H1 (cell line): Measurements from ENCODE around the gene IFRD1. TPM values are rescaled to one million over a fixed set of nuclear protein-coding genes. Genes with fewer than 3 reads are reported as not detected.

ENCODE experiments used
- CTCF ChIA-PET: fragments of 300-600 bp; sonication (Branson Sonifier 250); formaldehyde crosslinking; loops from one replicate; lab custom pipeline; 2021; ENCODE audit not compliant: partially characterized antibody; lab: Charles Lee
- POLR2A ChIA-PET: fragments of 300-600 bp; sonication (Branson Sonifier 250); formaldehyde crosslinking; loops from one replicate; lab custom pipeline; 2021; ENCODE audit warnings: inconsistent platforms; ENCODE audit not compliant: partially characterized antibody; lab: Charles Lee
- DNase-seq, 2 experiments: peaks; one replicate each; pipeline versions ENCODE4 v3.0.0 to v3.0.0-alpha.2; 2010 to 2022; ENCODE audit warnings: low spot score in 2 of 2, low read depth in 1 of 2, mixed read lengths in 1 of 2
- FAIRE-seq: peaks from 2 replicates; lab custom pipeline; 2011; peaks lifted over from hg19 to GRCh38; lab: Jason Lieb, UNC
- H2AFZ ChIP-seq: 2 replicates; pipeline ENCODE4 v1.8.1; 2012; ENCODE audit warnings: low read length, inconsistent platforms
- H2AK5ac ChIP-seq: 2 replicates; pipeline ENCODE4 v1.6.1; 2013; ENCODE audit warnings: low read depth, low read length
- H2BK120ac ChIP-seq: replicated peaks from 2 replicates; pipeline ENCODE3; 2013; ENCODE audit warnings: low read depth, low read length, inconsistent platforms
- H2BK12ac ChIP-seq: 2 replicates; pipeline ENCODE4 v1.6.1; 2013; ENCODE audit warnings: low read depth, low read length
- H2BK15ac ChIP-seq: 2 replicates; pipeline ENCODE4 v1.6.1; 2013; ENCODE audit warnings: low read length
- H2BK20ac ChIP-seq: 2 replicates; pipeline ENCODE4 v1.6.1; 2013; ENCODE audit warnings: low read length
- H2BK5ac ChIP-seq: 2 replicates; pipeline ENCODE4 v1.6.1; 2013; ENCODE audit warnings: low read depth, low read length
- H3K14ac ChIP-seq: 2 replicates; pipeline ENCODE4 v1.6.1; 2013; ENCODE audit warnings: inconsistent platforms; ENCODE audit not compliant: insufficient read length
- H3K18ac ChIP-seq: 2 replicates; pipeline ENCODE4 v1.6.1; 2013; ENCODE audit warnings: low read length; ENCODE audit errors: extremely low read depth
- H3K23ac ChIP-seq: 2 replicates; pipeline ENCODE4 v1.6.1; 2013; ENCODE audit warnings: inconsistent platforms; ENCODE audit not compliant: insufficient read length
- H3K23me2 ChIP-seq: 2 replicates; pipeline ENCODE4 v1.6.1; 2013; ENCODE audit warnings: low read depth, low read length
- H3K27ac ChIP-seq: 2 replicates; pipeline ENCODE4 v1.6.1; 2011; ENCODE audit warnings: low read depth, low read length, inconsistent platforms
- H3K27me3 ChIP-seq, 4 experiments: replicated peaks in 1 of 4; 1 replicate in 1 of 4; 2 replicates in 3 of 4; pipeline versions ENCODE4 v1.6.1 to v1.8.1; 2011 to 2013; ENCODE audit warnings: low read length in 3 of 4, mild to moderate bottlenecking in 3 of 4, inconsistent platforms in 2 of 4, mixed read lengths in 2 of 4, moderate library complexity in 1 of 4; ENCODE audit not compliant: control insufficient read depth in 3 of 4, insufficient read depth in 3 of 4; ENCODE audit errors: extremely low read depth in 1 of 4
- H3K36me3 ChIP-seq, 4 experiments: 2 replicates each; pipeline versions ENCODE4 v1.6.1 to v1.8.1; 2011 to 2013; ENCODE audit warnings: mild to moderate bottlenecking in 4 of 4, low read length in 3 of 4, moderate library complexity in 2 of 4, control low read depth in 1 of 4, inconsistent platforms in 1 of 4; ENCODE audit not compliant: insufficient read depth in 4 of 4, control insufficient read depth in 2 of 4
- H3K4ac ChIP-seq: replicated peaks from 2 replicates; pipeline ENCODE3; 2013; ENCODE audit warnings: low read length, low read depth, mixed read lengths, inconsistent platforms; ENCODE audit not compliant: insufficient read length
- H3K4me1 ChIP-seq, 4 experiments: replicated peaks in 1 of 4; 1 replicate in 1 of 4; 2 replicates in 3 of 4; pipeline versions ENCODE4 v1.6.1 to v1.8.1; 2011 to 2013; ENCODE audit warnings: low read length in 3 of 4, inconsistent platforms in 2 of 4, mixed read lengths in 1 of 4; ENCODE audit not compliant: insufficient read depth in 4 of 4, control insufficient read depth in 3 of 4
- H3K4me2 ChIP-seq, 2 experiments: 2 replicates each; pipeline versions ENCODE4 v1.6.1 to v1.8.1; 2011 to 2013; ENCODE audit warnings: low read depth in 2 of 2, low read length in 2 of 2, control low read depth in 1 of 2, inconsistent platforms in 1 of 2, mild to moderate bottlenecking in 1 of 2; ENCODE audit not compliant: insufficient read depth in 1 of 2
- H3K4me3 ChIP-seq, 4 experiments: fragments of 200-600, 300-600 bp in 1 of 4; sonication (generic), shearing (Covaris generic), sonication (Bioruptor Twin) in 1 of 4; 2 replicates each; pipeline versions ENCODE4 v1.5.1 to v1.8.1; 2011 to 2016; ENCODE audit warnings: low read length in 4 of 4, low read depth in 3 of 4, control low read depth in 2 of 4, inconsistent platforms in 2 of 4, mild to moderate bottlenecking in 2 of 4, mixed read lengths in 1 of 4, moderate library complexity in 1 of 4; ENCODE audit not compliant: insufficient read depth in 2 of 4; ENCODE audit errors: extremely low read depth in 1 of 4
- H3K56ac ChIP-seq: replicated peaks from 2 replicates; pipeline ENCODE3; 2013; ENCODE audit warnings: low read depth, mild to moderate bottlenecking, mixed read lengths, low read length, inconsistent platforms; ENCODE audit not compliant: insufficient read length
- H3K79me1 ChIP-seq: 2 replicates; pipeline ENCODE4 v1.6.1; 2013; ENCODE audit warnings: low read depth, low read length, control low read depth
- H3K79me2 ChIP-seq, 2 experiments: 2 replicates each; pipeline versions ENCODE4 v1.6.1 to v1.8.1; 2012 to 2013; ENCODE audit warnings: low read length in 2 of 2, mild to moderate bottlenecking in 2 of 2, inconsistent platforms in 1 of 2; ENCODE audit not compliant: insufficient read depth in 2 of 2, control insufficient read depth in 1 of 2
- H3K9ac ChIP-seq, 4 experiments: replicated peaks in 1 of 4; 1 replicate in 1 of 4; 2 replicates in 3 of 4; pipeline versions ENCODE4 v1.6.1 to v1.8.1; 2011 to 2013; ENCODE audit warnings: low read depth in 3 of 4, low read length in 3 of 4, control low read depth in 2 of 4, mild to moderate bottlenecking in 2 of 4, moderate library complexity in 2 of 4, inconsistent platforms in 1 of 4; ENCODE audit errors: extremely low read depth in 1 of 4
- H3K9me3 ChIP-seq, 2 experiments: 2 replicates each; pipeline versions ENCODE4 v1.6.1 to v1.8.1; 2012 to 2013; ENCODE audit warnings: mild to moderate bottlenecking in 2 of 2, moderate library complexity in 2 of 2, control low read depth in 1 of 2, inconsistent platforms in 1 of 2, low read depth in 1 of 2, low read length in 1 of 2, mixed read lengths in 1 of 2; ENCODE audit not compliant: insufficient read depth in 2 of 2
- H4K20me1 ChIP-seq, 2 experiments: replicated peaks in 1 of 2; 2 replicates each; pipeline versions ENCODE3 to v1.8.1; 2011 to 2013; ENCODE audit warnings: inconsistent platforms in 2 of 2, low read length in 2 of 2, mild to moderate bottlenecking in 1 of 2; ENCODE audit not compliant: insufficient read depth in 2 of 2, control insufficient read depth in 1 of 2
- H4K5ac ChIP-seq: 2 replicates; pipeline ENCODE4 v1.6.1; 2013; ENCODE audit warnings: low read length, low read depth, mixed read lengths, inconsistent platforms; ENCODE audit not compliant: insufficient read length
- H4K8ac ChIP-seq: 2 replicates; pipeline ENCODE4 v1.8.0; 2013; ENCODE audit warnings: mild to moderate bottlenecking, moderate library complexity, low read length, inconsistent platforms; ENCODE audit not compliant: insufficient read depth; ENCODE audit errors: extremely low read depth
- H4K91ac ChIP-seq: replicated peaks from 2 replicates; pipeline ENCODE3; 2013; ENCODE audit warnings: low read length, mixed read lengths, inconsistent platforms; ENCODE audit not compliant: insufficient read length
- CBX8 ChIP-seq: fragments of 300-800, 300-1000 bp; sonication (generic); IDR thresholded peaks from 2 replicates; pipeline ENCODE4 v1.7.1; 2016; ENCODE audit warnings: low read depth, low read length, borderline replicate concordance
- CREB1 ChIP-seq: IDR thresholded peaks from 2 replicates; pipeline ENCODE4 v1.6.1; 2012; ENCODE audit warnings: inconsistent platforms
- JUND ChIP-seq: IDR thresholded peaks from 2 replicates; pipeline ENCODE4 v1.6.1; 2011; ENCODE audit warnings: mild to moderate bottlenecking, improper control_type of control experiment, low read length
- MAFK ChIP-seq: IDR thresholded peaks from 2 replicates; pipeline ENCODE4 v1.6.1; 2012; ENCODE audit warnings: low read depth, mild to moderate bottlenecking, improper control_type of control experiment, low read length
- POLR2A ChIP-seq, 2 experiments: IDR thresholded peaks; 1 replicate in 1 of 2; 2 replicates in 1 of 2; pipeline ENCODE4 v1.6.1; 2011; ENCODE audit warnings: low read depth in 2 of 2, low read length in 2 of 2, mild to moderate bottlenecking in 2 of 2; ENCODE audit errors: control extremely low read depth in 1 of 2
- POU5F1 ChIP-seq: IDR thresholded peaks from 2 replicates; pipeline ENCODE4 v1.6.1; 2011; ENCODE audit warnings: low read depth, mild to moderate bottlenecking, low read length, moderate library complexity
- RBBP5 ChIP-seq: IDR thresholded peaks from 2 replicates; pipeline ENCODE4 v1.7.1; 2012; ENCODE audit warnings: low read depth, mild to moderate bottlenecking, inconsistent platforms, low read length, moderate library complexity, borderline replicate concordance
- RNF2 ChIP-seq: fragments of 200-900, 300-1000 bp; sonication (generic); IDR thresholded peaks from 2 replicates; pipeline ENCODE4 v1.7.1; 2016; ENCODE audit warnings: borderline replicate concordance, low read depth, mild to moderate bottlenecking, antibody characterized with exemption, low read length; ENCODE audit not compliant: poor library complexity, severe bottlenecking; ENCODE audit errors: missing control alignments
- SAP30 ChIP-seq: fragments of 300-600 bp; sonication (generic); IDR thresholded peaks from 2 replicates; pipeline ENCODE4 v1.7.1; 2012; ENCODE audit warnings: low read length, moderate library complexity, mild to moderate bottlenecking, inconsistent platforms; ENCODE audit not compliant: insufficient read depth, insufficient replicate concordance
- SIRT6 ChIP-seq: IDR thresholded peaks from one replicate; pipeline ENCODE4 v1.7.1; 2012; ENCODE audit warnings: low read length, inconsistent platforms
- WGBS, 2 experiments: shearing (Covaris generic) in 1 of 2; methylation state at CpG; one replicate each; pipeline versions ENCODE4 v1.1.6 to v1.1.7; 2013 to 2015; ENCODE audit warnings: low lambda C conversion rate in 2 of 2, mixed read lengths in 2 of 2, inconsistent platforms in 1 of 2, low coverage in 1 of 2, missing lambda C conversion rate in 1 of 2; ENCODE audit not compliant: insufficient replicate concordance in 2 of 2, insufficient coverage in 1 of 2, insufficient read length in 1 of 2; ENCODE audit errors: extremely low coverage in 1 of 2, missing lambda C conversion rate in 1 of 2; 5-methylcytosine and 5-hydroxymethylcytosine counted together
- polyA plus RNA-seq, 7 experiments: library from polyadenylated mRNA; depleted of rRNA in 3 of 7; stranded (reverse) in 5 of 7; unstranded in 2 of 7; fragments of >200 nt in 5 of 7; fragments of 200-250 nt in 2 of 7; gene quantifications; 1 replicate in 5 of 7; 2 replicates in 1 of 7; 4 replicates in 1 of 7; pipeline versions ENCODE4 v1.2.1 to v1.2.3, GENCODE V29; 2011 to 2013; ENCODE audit warnings: missing spikeins in 2 of 7, mixed read lengths in 2 of 7
- total RNA-seq: library from RNA; stranded (reverse); fragmentation: NEBNext Ultra II Directional; extraction: Animal tissue kit (Norgen Biotek cat#: 25700); gene quantifications from 2 replicates; pipeline ENCODE4 v1.2.1, GENCODE V29; 2021
- TF ChIP-seq, protein P1 (sequence below): IDR thresholded peaks from 2 replicates; pipeline ENCODE4 v1.6.1; 2012; ENCODE audit warnings: inconsistent platforms

The IFRD1 gene
- total and polyA plus RNA-seq, 2 of the 8 experiments (the other 6 are each of a cell fraction or from before 2014, with no cell fraction given): 23.0 to 50.4 TPM

DNA sequence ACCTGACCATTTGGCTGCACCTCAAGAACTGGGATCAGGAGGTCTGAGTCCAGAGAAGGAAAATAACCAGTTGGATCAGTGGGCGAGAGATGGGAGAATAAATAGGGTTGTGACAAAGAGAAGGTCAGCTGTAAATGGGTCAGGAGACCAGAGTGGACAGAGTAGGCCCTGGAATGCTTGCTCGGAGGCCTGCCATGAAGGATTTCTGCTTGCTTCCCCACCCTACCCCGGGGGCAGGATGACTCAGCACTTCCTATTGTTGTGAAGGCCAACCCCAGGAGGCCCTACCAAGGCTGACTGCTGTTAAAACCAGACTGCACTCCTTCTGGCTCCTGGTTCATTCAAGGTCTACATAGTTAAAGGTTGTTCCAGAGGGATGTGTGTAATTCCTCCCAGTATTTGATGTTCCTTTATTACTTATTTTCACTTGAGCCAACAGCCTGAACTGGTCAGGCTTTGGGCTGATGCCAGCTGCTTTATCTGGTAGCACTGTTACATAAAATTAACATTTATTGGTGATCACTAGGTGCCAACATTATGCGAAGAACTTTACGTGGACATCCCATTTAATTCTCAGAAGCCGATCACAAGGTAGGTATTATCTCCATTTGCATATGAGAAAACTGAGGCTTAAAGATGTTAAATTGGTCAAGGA is 27.3 kb upstream of the IFRD1 start:
- ChIA-PET POLR2A (interaction anchor here (0.9 to 5.7 kb wide), 4 partner anchors 10 to 496 kb away, joined by 3 to 57 read pairs (median 4); partner anchors contain the start of gene IFRD1), CTCF (interaction anchor here (0.5 to 1.9 kb wide), 10 partner anchors 8 to 212 kb away, joined by 3 to 5 read pairs (median 3); no protein-coding TSS in a partner anchor)
- no peak overlapping the region for H4K8ac ChIP-seq
- peak overlapping the region; percentile 11; the same call in 1 of the 2 replicates for H2BK5ac ChIP-seq
- H2AK5ac ChIP-seq: no peak overlapping the region
- no peak overlapping the region for H4K5ac ChIP-seq
- no peak overlapping the region for H3K56ac ChIP-seq
- H4K20me1 ChIP-seq: no peaks in the 10 kb centered on the region
- H3K79me2 ChIP-seq: no peaks in the 10 kb centered on the region
- FAIRE-seq: peak; percentile 13
- H3K4ac ChIP-seq: no peak overlapping the region
- H3K4me3 ChIP-seq: no peak overlapping the region; a peak in 1 of 8 replicates
- H2BK120ac ChIP-seq: peak overlapping the region; percentile 30
- H3K4me2 ChIP-seq: peak overlapping the region; percentile 18 to 26; a peak in 1 of 4 replicates
- no peaks in the 10 kb centered on the region for H3K27me3 ChIP-seq
- 81% methylated on average over 6 of the region's 6 CpGs; no CpG with 5 or more reads in 1 of the 2 experiments for WGBS, 2 experiments
- peak; percentile 60 to 63 for DNase-seq
- no peak overlapping the region; a peak in 2 of 7 replicates for H3K9ac ChIP-seq
- no peaks in the 10 kb centered on the region for H3K23me2 ChIP-seq
- H3K14ac ChIP-seq: no peak overlapping the region
- H4K91ac ChIP-seq: peak overlapping the region; percentile 44
- H3K27ac ChIP-seq: no peak overlapping the region; the same call in 1 of the 2 replicates
- H3K4me1 ChIP-seq: peaks cover 1 to 26% (median 10%) of the 10 kb centered on the region in 4 experiments; a peak in 6 of 7 replicates
- H3K18ac ChIP-seq: no peak overlapping the region; the same call in 1 of the 2 replicates
- no peak overlapping the region for H2BK12ac ChIP-seq
- no peak overlapping the region for H3K23ac ChIP-seq
- H2AFZ ChIP-seq: no peak overlapping the region
- H3K9me3 ChIP-seq: no peaks in the 10 kb centered on the region
- H3K36me3 ChIP-seq: no peaks in the 10 kb centered on the region
- H2BK15ac ChIP-seq: no peak overlapping the region
- no peaks in the 10 kb centered on the region for H3K79me1 ChIP-seq
- H2BK20ac ChIP-seq: peak overlapping the region; percentile 16; the same call in 1 of the 2 replicates
- no peak for TF ChIP-seq SIRT6
- no peak for TF ChIP-seq SAP30
- no peak for TF ChIP-seq RBBP5
- no peak for TF ChIP-seq CREB1
- TF ChIP-seq RNF2: no peak
- TF ChIP-seq JUND: peak; percentile 86
- TF ChIP-seq POU5F1: no peak
- TF ChIP-seq CBX8: no peak
- peak; percentile 98 for TF ChIP-seq MAFK
- TF ChIP-seq POLR2A (IDR thresholded peaks at IDR 0.05; ENCODE audit: control extremely low read depth in 1 of 2, low read depth in 2 of 2, low read length in 2 of 2): peak in 1 of 2 experiments; percentile 35; a peak in 1 of 3 replicates
- TF ChIP-seq, protein P1, sequence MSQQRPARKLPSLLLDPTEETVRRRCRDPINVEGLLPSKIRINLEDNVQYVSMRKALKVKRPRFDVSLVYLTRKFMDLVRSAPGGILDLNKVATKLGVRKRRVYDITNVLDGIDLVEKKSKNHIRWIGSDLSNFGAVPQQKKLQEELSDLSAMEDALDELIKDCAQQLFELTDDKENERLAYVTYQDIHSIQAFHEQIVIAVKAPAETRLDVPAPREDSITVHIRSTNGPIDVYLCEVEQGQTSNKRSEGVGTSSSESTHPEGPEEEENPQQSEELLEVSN: no peak
